HepG2 (cell line): Measurements from ENCODE around the gene TTLL1. TPM values are rescaled to one million over a fixed set of nuclear protein-coding genes. Genes with fewer than 3 reads are reported as not detected.
A peak's percentile ranks its signal among the peaks of the same experiment; 100 is the strongest.

Experiments
- BORCS8-MEF2B ChIP-seq: sonication (generic); formaldehyde crosslinking; IDR thresholded peaks from 2 replicates; pipeline ENCODE4 v1.8.0; 2022; ENCODE audit warnings: mild to moderate bottlenecking, missing genetic modification reagents
- CCDC6 ChIP-seq: sonication (generic); formaldehyde crosslinking; IDR thresholded peaks from 2 replicates; pipeline ENCODE4 v1.8.1; 2022; ENCODE audit warnings: mild to moderate bottlenecking, missing genetic modification reagents, moderate library complexity
- CEBPG ChIP-seq: IDR thresholded peaks from 2 replicates; pipeline ENCODE4 v1.6.1; 2016
- EZH2 ChIP-seq: conservative IDR thresholded peaks from 2 replicates; pipeline ENCODE4 v1.6.1; 2012; ENCODE audit warnings: mild to moderate bottlenecking, low read depth, low read length, moderate library complexity
- FOXJ3 ChIP-seq: sonication (generic); formaldehyde crosslinking; IDR thresholded peaks from 2 replicates; pipeline ENCODE4 v1.4.0; 2020; ENCODE audit warnings: missing genetic modification reagents, mild to moderate bottlenecking, borderline replicate concordance
- GATAD2A ChIP-seq: IDR thresholded peaks from 2 replicates; pipeline ENCODE4 v1.6.1; 2016
- KDM4B ChIP-seq: sonication (generic); formaldehyde crosslinking; IDR thresholded peaks from 2 replicates; pipeline ENCODE4 v1.4.0; 2020; ENCODE audit warnings: missing genetic modification reagents
- NCOA2 ChIP-seq: sonication (generic); formaldehyde crosslinking; IDR thresholded peaks from 2 replicates; pipeline ENCODE4 v1.8.0; 2022; ENCODE audit warnings: inconsistent platforms
- NFE2L1 ChIP-seq: sonication (generic); formaldehyde crosslinking; IDR thresholded peaks from 2 replicates; pipeline ENCODE4 v1.4.0; 2020; ENCODE audit warnings: missing genetic modification reagents, mild to moderate bottlenecking, borderline replicate concordance
- NFIB ChIP-seq: sonication (generic); formaldehyde crosslinking; IDR thresholded peaks from 2 replicates; pipeline ENCODE4 v1.9.0; 2021; ENCODE audit warnings: missing genetic modification reagents, mild to moderate bottlenecking, borderline replicate concordance
- NFKB2 ChIP-seq: sonication (generic); formaldehyde crosslinking; IDR thresholded peaks from 2 replicates; pipeline ENCODE4 v1.4.0; 2020; ENCODE audit warnings: missing genetic modification reagents, borderline replicate concordance
- RAD21 ChIP-seq: fragments of 450-650 bp; formaldehyde crosslinking; IDR thresholded peaks from 2 replicates; pipeline ENCODE4 v1.5.0; 2020; ENCODE audit warnings: mild to moderate bottlenecking
- SOX5 ChIP-seq: IDR thresholded peaks from 2 replicates; pipeline ENCODE4 v1.6.1; 2016; ENCODE audit warnings: borderline replicate concordance
- STAG1 ChIP-seq: sonication (generic); formaldehyde crosslinking; IDR thresholded peaks from 2 replicates; pipeline ENCODE4 v1.4.0; 2020; ENCODE audit warnings: missing genetic modification reagents
- U2AF1 ChIP-seq: fragments of 200-400 bp; formaldehyde crosslinking; optimal IDR thresholded peaks from 2 replicates; pipeline ENCODE3; 2017; ENCODE audit warnings: mild to moderate bottlenecking, low read depth, low read length
- XBP1 ChIP-seq: sonication (generic); formaldehyde crosslinking; IDR thresholded peaks from 2 replicates; pipeline ENCODE4 v1.5.0; 2020; ENCODE audit warnings: missing genetic modification reagents
- ZBTB8A ChIP-seq: sonication (generic); formaldehyde crosslinking; IDR thresholded peaks from 2 replicates; pipeline ENCODE4 v1.4.0; 2020; ENCODE audit warnings: mild to moderate bottlenecking, low read depth, missing genetic modification reagents, borderline replicate concordance
- ZKSCAN5 ChIP-seq: sonication (generic); formaldehyde crosslinking; IDR thresholded peaks from 2 replicates; pipeline ENCODE4 v1.5.1; 2020; ENCODE audit warnings: mild to moderate bottlenecking, missing genetic modification reagents
- ZNF17 ChIP-seq: sonication (generic); formaldehyde crosslinking; IDR thresholded peaks from 2 replicates; pipeline ENCODE4 v1.5.0; 2020; ENCODE audit warnings: mild to moderate bottlenecking, missing genetic modification reagents
- ZNF33B ChIP-seq: sonication (generic); formaldehyde crosslinking; IDR thresholded peaks from 2 replicates; pipeline ENCODE4 v1.5.1; 2020; ENCODE audit warnings: mild to moderate bottlenecking, missing genetic modification reagents
- ZNF746 ChIP-seq: sonication (generic); formaldehyde crosslinking; IDR thresholded peaks from 2 replicates; pipeline ENCODE4 v1.8.0; 2022; ENCODE audit warnings: mild to moderate bottlenecking, missing genetic modification reagents
- ZSCAN21 ChIP-seq: sonication (generic); formaldehyde crosslinking; IDR thresholded peaks from 2 replicates; pipeline ENCODE4 v1.8.0; 2022; ENCODE audit warnings: mild to moderate bottlenecking, missing genetic modification reagents, moderate library complexity, borderline replicate concordance
- polyA plus RNA-seq, 8 experiments: library from polyadenylated mRNA; depleted of rRNA in 3 of 8; stranded (reverse) in 7 of 8; unstranded in 1 of 8; fragments of >200 nt; fragmentation: Illumina TruSeq in 4 of 8; extraction: Trizol in 4 of 8; gene quantifications; 2 replicates each; pipeline versions ENCODE4 v1.2.1 to v1.2.3, GENCODE V29; 2011 to 2016; ENCODE audit warnings: low read depth in 4 of 8, missing spikeins in 1 of 8, mixed read lengths in 1 of 8; ENCODE audit not compliant: insufficient read depth in 1 of 8
- total RNA-seq, 5 experiments: library from RNA; depleted of rRNA; stranded (reverse); fragments of >200 nt; fragmentation: Illumina TruSeq; extraction: Trizol; gene quantifications; 2 replicates each; pipeline ENCODE4 v1.2.3, GENCODE V29; 2016; ENCODE audit warnings: low read depth in 1 of 5
- TF ChIP-seq, protein P1 (sequence below): sonication (generic); formaldehyde crosslinking; IDR thresholded peaks from 2 replicates; pipeline ENCODE4 v1.5.0; 2020; ENCODE audit warnings: mild to moderate bottlenecking, low read depth, missing genetic modification reagents, borderline replicate concordance
- TF ChIP-seq, protein P2 (sequence below): IDR thresholded peaks from 2 replicates; pipeline ENCODE4 v1.6.1; 2012; ENCODE audit warnings: inconsistent platforms
- TF ChIP-seq, protein P3 (sequence below): sonication (generic); formaldehyde crosslinking; IDR thresholded peaks from 2 replicates; pipeline ENCODE4 v1.8.0; 2022; ENCODE audit warnings: mild to moderate bottlenecking, missing genetic modification reagents, moderate library complexity
- TF ChIP-seq, protein P4 (sequence below): sonication (generic); formaldehyde crosslinking; IDR thresholded peaks from 2 replicates; pipeline ENCODE4 v1.5.1; 2020; ENCODE audit warnings: missing genetic modification reagents, mild to moderate bottlenecking, borderline replicate concordance
- TF ChIP-seq, protein P5 (sequence below): IDR thresholded peaks from 2 replicates; pipeline ENCODE4 v1.6.1; 2016; ENCODE audit warnings: mild to moderate bottlenecking

The TTLL1 gene
- total and polyA plus RNA-seq, 2 of the 13 experiments (the other 11 are each of a cell fraction or from before 2014, with no cell fraction given), result 1.6 to 5.3 TPM

DNA sequence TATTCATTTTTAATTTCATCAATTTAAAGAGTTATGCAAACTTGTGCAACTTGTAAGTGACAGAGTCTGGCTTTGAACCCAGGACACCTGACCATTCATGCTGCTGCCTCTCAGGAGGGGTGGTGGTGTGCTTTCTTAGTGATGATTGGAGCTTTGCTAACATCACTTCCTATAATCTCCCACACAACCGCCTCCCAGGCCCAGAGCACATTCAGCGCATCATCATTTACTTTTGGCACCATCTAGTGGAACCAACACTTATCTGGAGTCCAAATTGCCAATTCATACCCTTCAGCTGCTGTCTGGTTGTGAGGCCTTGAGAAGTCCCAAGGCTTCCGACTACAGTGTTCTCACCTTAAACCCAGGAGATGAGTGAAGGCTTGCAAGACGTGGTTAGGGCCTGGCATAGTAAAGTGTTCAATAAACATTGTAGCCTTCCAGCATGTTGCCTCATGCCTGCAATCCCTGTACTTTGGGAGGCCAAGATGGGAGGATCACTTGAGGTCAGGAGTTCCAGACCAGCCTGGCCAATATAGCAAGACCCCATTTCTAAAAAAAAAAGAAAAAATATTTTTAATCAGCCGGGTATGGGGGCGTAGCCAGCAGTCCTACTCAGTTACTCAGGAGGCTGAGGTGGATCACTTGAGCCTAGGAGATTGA lies 1.1 kb upstream of the TTLL1 start (continued):
- no peak for TF ChIP-seq BORCS8-MEF2B (CRISPR knock-in tag)
- TF ChIP-seq RAD21, result peak; percentile 63
- TF ChIP-seq ZSCAN21 (CRISPR knock-in tag), result no peak
- TF ChIP-seq NFKB2, result no peak
- TF ChIP-seq SOX5 (CRISPR knock-in tag), result 0 out of 2 replicates have a peak, but pooled peaks have one; percentile 20
- TF ChIP-seq STAG1 (CRISPR knock-in tag), result peak; percentile 95
- TF ChIP-seq NCOA2 (CRISPR knock-in tag), result 0 out of 2 replicates have a peak, but pooled peaks have one; percentile 13
- no peak for TF ChIP-seq U2AF1
- TF ChIP-seq, protein P1, sequence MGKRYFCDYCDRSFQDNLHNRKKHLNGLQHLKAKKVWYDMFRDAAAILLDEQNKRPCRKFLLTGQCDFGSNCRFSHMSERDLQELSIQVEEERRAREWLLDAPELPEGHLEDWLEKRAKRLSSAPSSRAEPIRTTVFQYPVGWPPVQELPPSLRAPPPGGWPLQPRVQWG (CRISPR knock-in tag), result no peak
- TF ChIP-seq CCDC6 (CRISPR knock-in tag), result no peak
- no peak for TF ChIP-seq ZNF17 (CRISPR knock-in tag)
- no peak for TF ChIP-seq EZH2
- TF ChIP-seq, protein P2, sequence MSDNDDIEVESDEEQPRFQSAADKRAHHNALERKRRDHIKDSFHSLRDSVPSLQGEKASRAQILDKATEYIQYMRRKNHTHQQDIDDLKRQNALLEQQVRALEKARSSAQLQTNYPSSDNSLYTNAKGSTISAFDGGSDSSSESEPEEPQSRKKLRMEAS, result 0 out of 2 replicates have a peak, but pooled peaks have one; percentile 26
- TF ChIP-seq, protein P3, sequence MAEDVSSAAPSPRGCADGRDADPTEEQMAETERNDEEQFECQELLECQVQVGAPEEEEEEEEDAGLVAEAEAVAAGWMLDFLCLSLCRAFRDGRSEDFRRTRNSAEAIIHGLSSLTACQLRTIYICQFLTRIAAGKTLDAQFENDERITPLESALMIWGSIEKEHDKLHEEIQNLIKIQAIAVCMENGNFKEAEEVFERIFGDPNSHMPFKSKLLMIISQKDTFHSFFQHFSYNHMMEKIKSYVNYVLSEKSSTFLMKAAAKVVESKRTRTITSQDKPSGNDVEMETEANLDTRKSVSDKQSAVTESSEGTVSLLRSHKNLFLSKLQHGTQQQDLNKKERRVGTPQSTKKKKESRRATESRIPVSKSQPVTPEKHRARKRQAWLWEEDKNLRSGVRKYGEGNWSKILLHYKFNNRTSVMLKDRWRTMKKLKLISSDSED (CRISPR knock-in tag), result no peak
- TF ChIP-seq ZBTB8A, result no peak
- TF ChIP-seq FOXJ3 (CRISPR knock-in tag), result no peak
- peak; percentile 62 for TF ChIP-seq GATAD2A (CRISPR knock-in tag)
- TF ChIP-seq XBP1 (CRISPR knock-in tag), result no peak
- peak; percentile 19; the same call in 1 of the 2 replicates for TF ChIP-seq CEBPG (CRISPR knock-in tag)
- TF ChIP-seq, protein P4, sequence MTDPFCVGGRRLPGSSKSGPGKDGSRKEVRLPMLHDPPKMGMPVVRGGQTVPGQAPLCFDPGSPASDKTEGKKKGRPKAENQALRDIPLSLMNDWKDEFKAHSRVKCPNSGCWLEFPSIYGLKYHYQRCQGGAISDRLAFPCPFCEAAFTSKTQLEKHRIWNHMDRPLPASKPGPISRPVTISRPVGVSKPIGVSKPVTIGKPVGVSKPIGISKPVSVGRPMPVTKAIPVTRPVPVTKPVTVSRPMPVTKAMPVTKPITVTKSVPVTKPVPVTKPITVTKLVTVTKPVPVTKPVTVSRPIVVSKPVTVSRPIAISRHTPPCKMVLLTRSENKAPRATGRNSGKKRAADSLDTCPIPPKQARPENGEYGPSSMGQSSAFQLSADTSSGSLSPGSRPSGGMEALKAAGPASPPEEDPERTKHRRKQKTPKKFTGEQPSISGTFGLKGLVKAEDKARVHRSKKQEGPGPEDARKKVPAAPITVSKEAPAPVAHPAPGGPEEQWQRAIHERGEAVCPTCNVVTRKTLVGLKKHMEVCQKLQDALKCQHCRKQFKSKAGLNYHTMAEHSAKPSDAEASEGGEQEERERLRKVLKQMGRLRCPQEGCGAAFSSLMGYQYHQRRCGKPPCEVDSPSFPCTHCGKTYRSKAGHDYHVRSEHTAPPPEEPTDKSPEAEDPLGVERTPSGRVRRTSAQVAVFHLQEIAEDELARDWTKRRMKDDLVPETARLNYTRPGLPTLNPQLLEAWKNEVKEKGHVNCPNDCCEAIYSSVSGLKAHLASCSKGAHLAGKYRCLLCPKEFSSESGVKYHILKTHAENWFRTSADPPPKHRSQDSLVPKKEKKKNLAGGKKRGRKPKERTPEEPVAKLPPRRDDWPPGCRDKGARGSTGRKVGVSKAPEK (CRISPR knock-in tag), result no peak
- TF ChIP-seq ZNF33B (CRISPR knock-in tag), result no peak
- TF ChIP-seq ZNF746 (CRISPR knock-in tag), result no peak
- TF ChIP-seq KDM4B, result no peak
- TF ChIP-seq ZKSCAN5 (CRISPR knock-in tag), result peak; percentile 73; the same call in 1 of the 2 replicates
- TF ChIP-seq, protein P5, sequence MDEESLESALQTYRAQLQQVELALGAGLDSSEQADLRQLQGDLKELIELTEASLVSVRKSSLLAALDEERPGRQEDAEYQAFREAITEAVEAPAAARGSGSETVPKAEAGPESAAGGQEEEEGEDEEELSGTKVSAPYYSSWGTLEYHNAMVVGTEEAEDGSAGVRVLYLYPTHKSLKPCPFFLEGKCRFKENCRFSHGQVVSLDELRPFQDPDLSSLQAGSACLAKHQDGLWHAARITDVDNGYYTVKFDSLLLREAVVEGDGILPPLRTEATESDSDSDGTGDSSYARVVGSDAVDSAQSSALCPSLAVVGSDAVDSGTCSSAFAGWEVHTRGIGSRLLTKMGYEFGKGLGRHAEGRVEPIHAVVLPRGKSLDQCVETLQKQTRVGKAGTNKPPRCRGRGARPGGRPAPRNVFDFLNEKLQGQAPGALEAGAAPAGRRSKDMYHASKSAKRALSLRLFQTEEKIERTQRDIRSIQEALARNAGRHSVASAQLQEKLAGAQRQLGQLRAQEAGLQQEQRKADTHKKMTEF, result peak; percentile 19; the same call in 1 of the 2 replicates
- TF ChIP-seq NFE2L1 (CRISPR knock-in tag), result no peak
- no peak for TF ChIP-seq NFIB (CRISPR knock-in tag)
